Measurements from ENCODE around the gene DOCK8.
A peak's percentile ranks its signal among the peaks of the same experiment; 100 is the strongest.

Gene DOCK8

GRCh38 chr9:479971-480350 lies 265.3 kb downstream of the DOCK8 start:
- DNase-seq (ENCODE audit: insufficient read length, low spot score), result no peak
- FAIRE-seq, result no peak

- no peak for FAIRE-seq
- no peak for DNase-seq (ENCODE audit: insufficient read length, low spot score)
These were observed 268.1 kb downstream of the DOCK8 start for GRCh38 chr9:482739-483138.

GRCh38 chr9:486156-486555 lies 271.5 kb downstream of the DOCK8 start:
- FAIRE-seq (no peak), DNase-seq (ENCODE audit: insufficient read length, low spot score) (no peak)

GRCh38 chr9:487429-487828 lies 272.8 kb downstream of the DOCK8 start:
- FAIRE-seq (no peak), DNase-seq (ENCODE audit: insufficient read length, low spot score) (no peak)

- no peak for FAIRE-seq
- no peak for DNase-seq (ENCODE audit: insufficient read length, low spot score)
These were observed 273.8 kb downstream of the DOCK8 start for GRCh38 chr9:488448-488847.

- no peak for FAIRE-seq
- no peak for DNase-seq (ENCODE audit: insufficient read length, low spot score)
These were observed 274.8 kb downstream of the DOCK8 start for GRCh38 chr9:489198-490197.

- DNase-seq (ENCODE audit: insufficient read length, low spot score) (no peak), FAIRE-seq (no peak)
These were observed 280.1 kb downstream of the DOCK8 start for GRCh38 chr9:494764-495163.

GRCh38 chr9:495739-496138 lies 281.1 kb downstream of the DOCK8 start:
- DNase-seq (ENCODE audit: insufficient read length, low spot score) (no peak), FAIRE-seq (no peak)

- FAIRE-seq, result no peak
- DNase-seq (ENCODE audit: insufficient read length, low spot score), result no peak
These were observed 288.7 kb downstream of the DOCK8 start for GRCh38 chr9:503326-503725.

- FAIRE-seq (no peak), DNase-seq (ENCODE audit: insufficient read length, low spot score) (peak; percentile 28)
These were observed 289.5 kb downstream of the DOCK8 start, which contains the start of gene KANK1 for GRCh38 chr9:503881-504852. KANK1 (plus strand) TSS chr9:504695.

- FAIRE-seq, result no peak
- DNase-seq (ENCODE audit: insufficient read length, low spot score), result no peak
These were observed 290.5 kb downstream of the DOCK8 start for GRCh38 chr9:504921-505740.

GRCh38 chr9:505741-506059 lies 291.0 kb downstream of the DOCK8 start:
- DNase-seq (ENCODE audit: insufficient read length, low spot score) (no peak), FAIRE-seq (no peak)

GRCh38 chr9:506281-506680 lies 291.6 kb downstream of the DOCK8 start:
- DNase-seq (ENCODE audit: insufficient read length, low spot score) (no peak), FAIRE-seq (no peak)

GRCh38 chr9:511861-512260 lies 297.2 kb downstream of the DOCK8 start:
- FAIRE-seq, result no peak
- no peak for DNase-seq (ENCODE audit: insufficient read length, low spot score)

- FAIRE-seq (no peak), DNase-seq (ENCODE audit: insufficient read length, low spot score) (no peak)
These were observed 298.0 kb downstream of the DOCK8 start for GRCh38 chr9:512555-513272.

Measured in HTR-8/SVneo (cell line).